ENCODE results near the gene TBXAS1. TPM values are rescaled to one million over a fixed set of nuclear protein-coding genes. Genes with fewer than 3 reads are reported as not detected.

Gene TBXAS1
- 1 to 10 TPM; 3.6 to 5.1 TPM for total RNA-seq

- Mint-ChIP-seq H3K27me3 (no peaks in the 10 kb centered on the region), H3K27ac (peak within 1 kb of the TSS; percentile 86), H3K4me1 (peaks cover 35% of the 10 kb centered on the region), H3K4me3 (peak within 1 kb of the TSS; percentile 72), H3K36me3 (ENCODE audit: low read depth) (peaks cover 4% of the 10 kb centered on the region), H3K9me3 (ENCODE audit: low read depth) (peaks cover 8% of the 10 kb centered on the region)
- DNase-seq (peak; percentile 42), ATAC-seq (peak; percentile 64)
- ChIA-PET CTCF (interaction anchor here (1.4 kb wide), 1 partner anchor 228 kb away, joined by 5 read pairs; no protein-coding TSS in a partner anchor), POLR2A (interaction anchor here (0.6 kb wide), 1 partner anchor 53 kb away, joined by 3 read pairs; no protein-coding TSS in a partner anchor)
- intact Hi-C loops (cut with DNase I, micrococcal nuclease): loop anchor here (1.0 to 5.0 kb wide), 4 partner anchors 52 to 182 kb away; partner anchors contain the start of gene HIPK2 (in 1 of the 2)
Observed at GRCh38 chr7:139829025-139829774, at the start of gene TBXAS1. TSS of gene TBXAS1 (plus strand) at chr7:139829264. CDS start at chr7:139829391, 127 bp downstream.

DNA sequence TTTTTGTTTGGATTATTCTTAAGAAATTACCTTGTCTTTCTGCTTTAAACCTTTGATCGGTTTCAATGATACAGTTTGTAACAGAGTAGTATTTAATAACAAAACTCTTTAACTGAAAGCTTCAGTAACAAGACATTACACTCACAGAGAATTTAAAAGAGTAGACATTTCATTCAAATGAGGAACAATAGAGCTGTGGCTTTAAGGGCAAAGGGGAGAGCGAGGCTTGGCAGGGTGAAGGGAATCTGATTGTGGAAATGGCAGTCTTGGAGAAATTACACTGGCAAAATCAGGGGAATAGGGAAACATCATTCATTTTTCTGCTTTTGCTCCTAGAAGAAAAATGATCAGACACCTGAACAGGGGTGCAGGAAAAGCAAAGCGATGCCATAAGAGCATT lies 46.1 kb upstream of the TBXAS1 start:
- CTCF ChIA-PET: interaction anchor here (1.0 kb wide), 1 partner anchor 137 kb away, joined by 3 read pairs; no protein-coding TSS in a partner anchor
- no peak overlapping the region for H3K4me3 Mint-ChIP-seq
- peaks cover 10% of the 10 kb centered on the region for H3K4me1 Mint-ChIP-seq
- no peak for ATAC-seq
- H3K36me3 Mint-ChIP-seq (ENCODE audit: low read depth): no peaks in the 10 kb centered on the region
- POLR2A ChIA-PET: interaction anchor here (1.1 kb wide), 1 partner anchor 101 kb away, joined by 4 read pairs; no protein-coding TSS in a partner anchor
- H3K27me3 Mint-ChIP-seq: peaks cover 11% of the 10 kb centered on the region
- no peak for DNase-seq
- no peaks in the 10 kb centered on the region for H3K9me3 Mint-ChIP-seq (ENCODE audit: low read depth)
- no peak overlapping the region for H3K27ac Mint-ChIP-seq
- intact Hi-C loops (cut with DNase I, micrococcal nuclease): no loop called here

DNA sequence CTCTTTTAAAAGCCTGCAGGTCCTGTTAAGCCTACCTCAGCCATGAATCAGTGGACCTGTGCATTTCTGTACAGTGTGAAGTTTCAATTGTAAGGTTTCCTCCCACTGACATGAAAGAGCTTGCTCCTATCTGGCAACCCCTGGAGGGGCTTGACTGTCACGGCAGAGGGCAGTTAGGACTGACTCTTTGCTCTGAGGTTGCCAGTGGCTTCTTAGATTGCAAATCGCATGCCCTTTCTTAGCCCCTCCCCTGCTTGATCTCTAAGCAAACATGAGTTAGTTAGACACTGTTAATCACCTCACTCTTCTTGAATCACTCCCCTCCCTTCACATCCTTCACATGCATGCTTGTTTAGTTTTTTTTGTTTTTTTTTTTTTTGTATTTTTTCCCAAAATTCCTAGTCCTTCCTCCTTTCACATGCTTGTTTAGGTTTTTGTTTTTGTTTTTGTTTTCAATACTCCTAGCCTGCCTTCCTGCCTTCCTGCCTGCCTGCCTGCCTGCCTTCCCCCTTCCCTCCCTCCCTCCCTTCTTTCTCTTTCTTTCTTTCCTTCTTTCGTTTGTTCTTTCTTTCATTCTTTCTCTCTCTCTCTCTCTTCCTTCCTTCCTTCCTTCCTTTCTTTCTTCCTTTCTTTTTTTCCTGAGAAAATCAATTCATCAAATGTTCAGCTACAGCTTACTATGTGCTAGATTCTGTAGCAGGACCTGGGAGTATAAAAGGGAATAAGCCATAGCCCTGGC lies 45.2 kb upstream of the TBXAS1 start:
- ChIA-PET CTCF (interaction anchor here (1.0 to 1.1 kb wide), 2 partner anchors 138 kb away, joined by 3 read pairs; no protein-coding TSS in a partner anchor), POLR2A (interaction anchor here (1.1 kb wide), 1 partner anchor 102 kb away, joined by 4 read pairs; no protein-coding TSS in a partner anchor)
- intact Hi-C loops (cut with DNase I, micrococcal nuclease): no loop called here
- no peak overlapping the region for H3K27ac Mint-ChIP-seq
- H3K27me3 Mint-ChIP-seq: peaks cover 11% of the 10 kb centered on the region
- no peaks in the 10 kb centered on the region for H3K36me3 Mint-ChIP-seq (ENCODE audit: low read depth)
- H3K9me3 Mint-ChIP-seq (ENCODE audit: low read depth): no peaks in the 10 kb centered on the region
- H3K4me1 Mint-ChIP-seq: peaks cover 7% of the 10 kb centered on the region
- ATAC-seq: peak; percentile 49
- H3K4me3 Mint-ChIP-seq: no peak overlapping the region
- DNase-seq: no peak

DNA sequence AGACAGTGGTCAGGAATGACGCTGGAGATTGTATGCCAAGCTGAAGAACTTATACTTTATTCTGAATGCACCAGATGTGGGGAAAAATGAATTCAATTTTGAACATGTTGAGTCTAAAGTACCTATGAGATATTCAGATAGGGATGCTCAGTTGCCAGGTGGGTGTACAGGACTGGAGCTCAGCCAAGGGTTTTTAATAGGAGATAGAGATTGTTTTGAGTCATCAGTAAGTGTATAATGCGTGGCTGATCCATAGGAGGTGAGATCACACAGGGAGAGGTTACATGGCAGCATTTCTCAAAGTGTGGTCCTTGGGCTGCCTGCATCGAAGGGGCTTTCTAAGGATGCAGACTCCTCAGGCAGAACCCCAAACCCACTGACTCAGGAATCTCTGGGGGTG lies 44.4 kb upstream of the TBXAS1 start:
- intact Hi-C loops (cut with DNase I, micrococcal nuclease): no loop called here
- Mint-ChIP-seq H3K27ac (no peak overlapping the region), H3K27me3 (peaks cover 6% of the 10 kb centered on the region), H3K9me3 (ENCODE audit: low read depth) (no peaks in the 10 kb centered on the region), H3K36me3 (ENCODE audit: low read depth) (no peaks in the 10 kb centered on the region), H3K4me3 (no peak overlapping the region), H3K4me1 (peaks cover 2% of the 10 kb centered on the region)
- DNase-seq: no peak
- POLR2A ChIA-PET: no interaction called here
- CTCF ChIA-PET: interaction anchor here (0.6 to 1.1 kb wide), 3 partner anchors 16 to 1050 kb away, joined by 3 read pairs; no protein-coding TSS in a partner anchor
- ATAC-seq: no peak

DNA sequence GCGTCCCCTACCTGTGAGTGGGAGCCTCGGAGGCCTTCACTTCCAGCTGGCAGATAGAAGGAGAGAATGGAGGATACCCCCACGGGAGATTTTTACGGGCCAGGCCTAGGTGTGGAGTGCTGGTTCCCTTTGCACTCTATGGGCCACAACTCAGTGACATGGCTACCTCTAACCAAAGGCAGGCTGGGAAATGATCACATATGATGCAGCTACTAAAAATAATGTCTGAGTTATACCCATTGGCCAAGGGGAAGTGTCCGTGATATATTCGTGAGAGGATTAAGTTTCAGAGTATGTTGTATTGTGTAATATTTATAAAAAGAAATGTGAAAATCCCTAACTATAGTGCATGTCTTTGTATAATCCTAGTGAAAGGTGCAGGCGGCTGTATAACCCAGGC lies 37.7 kb upstream of the TBXAS1 start:
- ChIA-PET CTCF (no interaction called here), POLR2A (no interaction called here)
- ATAC-seq (no peak), DNase-seq (no peak)
- Mint-ChIP-seq H3K9me3 (ENCODE audit: low read depth) (peaks cover 3% of the 10 kb centered on the region), H3K4me3 (no peak overlapping the region), H3K27ac (no peak overlapping the region), H3K4me1 (no peaks in the 10 kb centered on the region), H3K27me3 (no peaks in the 10 kb centered on the region), H3K36me3 (ENCODE audit: low read depth) (no peaks in the 10 kb centered on the region)
- intact Hi-C loops (cut with DNase I, micrococcal nuclease): no loop called here

GRCh38 chr7:139797607-139798006 lies 31.5 kb upstream of the TBXAS1 start:
- Mint-ChIP-seq H3K9me3 (ENCODE audit: low read depth) (peaks cover 4% of the 10 kb centered on the region), H3K27me3 (no peaks in the 10 kb centered on the region), H3K27ac (no peak overlapping the region), H3K4me1 (peaks cover 11% of the 10 kb centered on the region), H3K4me3 (no peak overlapping the region), H3K36me3 (ENCODE audit: low read depth) (peaks cover under 1% of the 10 kb centered on the region)
- DNase-seq (no peak), ATAC-seq (no peak)
- intact Hi-C loops (cut with DNase I, micrococcal nuclease): no loop called here
- CTCF ChIA-PET: interaction anchor here (0.8 kb wide), 1 partner anchor 152 kb away, joined by 5 read pairs; no protein-coding TSS in a partner anchor
- POLR2A ChIA-PET: no interaction called here

GRCh38 chr7:139798221-139798620 lies 30.8 kb upstream of the TBXAS1 start:
- no peak overlapping the region for H3K27ac Mint-ChIP-seq
- CTCF ChIA-PET: interaction anchor here (0.8 kb wide), 1 partner anchor 153 kb away, joined by 5 read pairs; no protein-coding TSS in a partner anchor

DNA sequence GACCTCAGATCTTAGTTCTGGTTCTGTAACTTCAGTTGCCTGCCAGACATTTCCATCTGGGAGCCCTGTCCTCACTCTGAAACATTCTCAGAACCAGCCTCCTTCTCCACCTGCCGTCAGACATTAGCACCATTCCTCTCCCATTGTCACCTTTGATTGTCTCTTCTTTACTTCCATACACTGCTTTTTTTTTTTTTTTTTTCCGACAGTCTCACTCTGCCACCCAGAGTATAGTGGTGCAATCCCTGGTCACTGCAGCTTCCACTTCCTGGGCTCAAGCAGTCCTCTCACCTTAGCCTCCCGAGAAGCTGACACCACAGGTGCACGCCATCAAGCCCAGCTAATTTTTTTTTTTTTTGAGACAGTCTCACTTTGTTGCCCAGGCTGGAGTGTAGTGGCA lies 30.2 kb upstream of the TBXAS1 start:
- Mint-ChIP-seq H3K27ac (no peak overlapping the region), H3K9me3 (ENCODE audit: low read depth) (peaks cover 11% of the 10 kb centered on the region), H3K4me3 (no peak overlapping the region), H3K27me3 (no peaks in the 10 kb centered on the region), H3K4me1 (peaks cover 13% of the 10 kb centered on the region), H3K36me3 (ENCODE audit: low read depth) (peaks cover 8% of the 10 kb centered on the region)
- POLR2A ChIA-PET: no interaction called here
- ATAC-seq (no peak), DNase-seq (no peak)
- intact Hi-C loops (cut with DNase I, micrococcal nuclease): no loop called here
- CTCF ChIA-PET: interaction anchor here (0.7 kb wide), 2 partner anchors 12 to 179 kb away, joined by 3 to 4 read pairs; no protein-coding TSS in a partner anchor

More at GRCh38 chr7:139798221-139798620, 30.8 kb upstream of the TBXAS1 start:
- H3K36me3 Mint-ChIP-seq (ENCODE audit: low read depth): peaks cover 7% of the 10 kb centered on the region
- H3K4me1 Mint-ChIP-seq: peaks cover 13% of the 10 kb centered on the region
- intact Hi-C loops (cut with DNase I, micrococcal nuclease): no loop called here
- peaks cover 10% of the 10 kb centered on the region for H3K9me3 Mint-ChIP-seq (ENCODE audit: low read depth)
- peak; percentile 30 for ATAC-seq
- peak; percentile 20 for DNase-seq
- POLR2A ChIA-PET: no interaction called here
- H3K4me3 Mint-ChIP-seq: no peak overlapping the region
- H3K27me3 Mint-ChIP-seq: no peaks in the 10 kb centered on the region

- intact Hi-C loops (cut with DNase I, micrococcal nuclease): no loop called here
- ATAC-seq (no peak), DNase-seq (no peak)
- Mint-ChIP-seq H3K27ac (no peak overlapping the region), H3K4me3 (no peak overlapping the region), H3K9me3 (ENCODE audit: low read depth) (peaks cover 15% of the 10 kb centered on the region), H3K36me3 (ENCODE audit: low read depth) (peaks cover 8% of the 10 kb centered on the region), H3K27me3 (no peaks in the 10 kb centered on the region), H3K4me1 (peaks cover 13% of the 10 kb centered on the region)
- POLR2A ChIA-PET: no interaction called here
- CTCF ChIA-PET: no interaction called here
Observed at GRCh38 chr7:139799586-139799985, 29.5 kb upstream of the TBXAS1 start.

DNA sequence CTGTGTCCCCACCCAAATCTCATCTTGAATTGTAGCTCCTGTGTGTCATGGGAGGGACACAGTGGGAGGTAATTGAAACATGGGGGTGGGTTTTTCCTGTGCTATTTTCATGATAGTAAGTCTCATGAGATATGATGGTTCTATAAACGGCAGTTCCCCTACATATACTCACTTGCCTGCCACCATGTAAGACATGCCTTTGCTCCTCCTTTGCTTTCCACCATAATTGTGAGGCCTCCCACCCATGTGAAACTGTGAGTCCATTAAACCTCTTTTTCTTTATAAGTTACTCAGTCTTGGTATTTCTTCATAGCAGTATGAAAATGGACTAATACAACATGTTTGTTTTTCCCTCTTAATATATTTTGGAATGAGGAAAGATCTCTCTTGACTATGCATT lies 24.5 kb upstream of the TBXAS1 start:
- POLR2A ChIA-PET: no interaction called here
- ATAC-seq: no peak
- Mint-ChIP-seq H3K27ac (no peak overlapping the region), H3K4me1 (peaks cover 2% of the 10 kb centered on the region), H3K4me3 (no peak overlapping the region), H3K9me3 (ENCODE audit: low read depth) (peaks cover 16% of the 10 kb centered on the region), H3K36me3 (ENCODE audit: low read depth) (peaks cover 10% of the 10 kb centered on the region), H3K27me3 (peaks cover 2% of the 10 kb centered on the region)
- CTCF ChIA-PET: no interaction called here
- intact Hi-C loops (cut with DNase I, micrococcal nuclease): loop anchor here in 1 of 2 experiments (10.0 kb wide), 1 partner anchor 290 kb away; no protein-coding TSS in a partner anchor
- no peak for DNase-seq

- peaks cover 10% of the 10 kb centered on the region for H3K36me3 Mint-ChIP-seq (ENCODE audit: low read depth)
- peaks cover 16% of the 10 kb centered on the region for H3K9me3 Mint-ChIP-seq (ENCODE audit: low read depth)
- peaks cover 6% of the 10 kb centered on the region for H3K4me1 Mint-ChIP-seq
- H3K27ac Mint-ChIP-seq: no peak overlapping the region
- ATAC-seq (no peak), DNase-seq (no peak)
- CTCF ChIA-PET: interaction anchor here (0.8 kb wide), 1 partner anchor 306 kb away, joined by 3 read pairs; no protein-coding TSS in a partner anchor
- POLR2A ChIA-PET: interaction anchor here (1.0 kb wide), 1 partner anchor 256 kb away, joined by 3 read pairs; no protein-coding TSS in a partner anchor
- H3K27me3 Mint-ChIP-seq: peaks cover 2% of the 10 kb centered on the region
- no peak overlapping the region for H3K4me3 Mint-ChIP-seq
- intact Hi-C loops (cut with DNase I, micrococcal nuclease): loop anchor here in 1 of 2 experiments (10.0 kb wide), 1 partner anchor 292 kb away; no protein-coding TSS in a partner anchor
Observed at GRCh38 chr7:139807009-139807408, 22.1 kb upstream of the TBXAS1 start.

All from activated CD4-positive, alpha-beta T cell treated with anti-CD3 and anti-CD28 coated beads for 36 hours (primary cell).